Heart left ventricle (tissue), 13 donors: Measurements from ENCODE around the gene C19orf81.

Experiments used
- CTCF ChIP-seq, 12 donors: fragments of 200-600 bp; sonication (generic) in 4 of 12; IDR thresholded peaks; one replicate each; pipeline versions ENCODE4 v1.5.0 to v1.8.0; 2018 to 2022; ENCODE audit warnings: antibody characterized with exemption in 12 of 12, mild to moderate bottlenecking in 5 of 12
- POLR2A ChIP-seq, 2 donors: fragments of 450-650 bp; IDR thresholded peaks; one replicate each; pipeline ENCODE4 v1.6.1; 2017; ENCODE audit warnings: antibody characterized with exemption in 2 of 2, mild to moderate bottlenecking in 2 of 2, moderate library complexity in 2 of 2
- donor health status: ischemic (EF 13 %, LVEDD 7.1; RV severe dilation, severe dysfunction).
- donor health status: DM: no; HTN: yes; CAD: no.
- donor health status: DM: no; HTN: no; CAD: no.
- donor health status: ischemic (EF 25% LVEDD 6.9; RV normal size, moderate dysfunction).
- donor health status: ischemic (EF 25% LVEDD 5.7; RV mildly dilated, moderate dysfunction).
- donor health status: ischemic (EF 35%, LVEDD 5.7; RV mildly dilated, moderate dysfunction).
- donor health status: nonischemic (EF 11% LVEDD 7.7; RV severe dilation, severe dysfunction).
- donor health status: DM: yes; HTN: yes; CAD: no.
- donor health status: PGD.
- donor health status: ischemic (EF 29% LVEDD 5.4; RV normal size, mild dysfunction).
- donor health status: nonischemic (EF 23%, LVEDD 6.1; RV moderate dilation, normal function).

DNA sequence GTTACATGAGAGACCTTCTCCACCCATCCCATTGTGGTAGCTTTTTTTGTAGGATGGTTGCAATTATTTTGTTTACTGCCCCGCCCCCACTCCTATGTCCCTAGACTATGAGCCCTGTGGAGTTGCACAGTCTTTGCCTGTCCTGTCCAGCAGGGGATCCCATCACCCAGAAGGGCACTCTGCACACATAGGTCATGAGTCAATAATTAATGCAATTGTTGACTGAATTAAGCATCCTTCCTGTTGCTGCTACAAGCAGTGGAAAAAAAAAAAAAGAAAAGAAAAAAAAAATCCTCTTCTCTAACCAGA, 14.2 kb downstream of the C19orf81 start:
- no peak for TF ChIP-seq CTCF (IDR thresholded peaks at IDR 0.05)
- no peak for TF ChIP-seq POLR2A (IDR thresholded peaks at IDR 0.05)
